ENCODE results near the gene ZDHHC8. TPM values are rescaled to one million over a fixed set of nuclear protein-coding genes. Genes with fewer than 3 reads are reported as not detected.

Gene ZDHHC8
- total and polyA plus RNA-seq, 3 experiments from 2014 or later, result 4.4 to 80.7 (median 74.7) TPM

GRCh38 chr22:20178075-20178914 lies 46.7 kb downstream of the ZDHHC8 start:
- no peak overlapping the region for H3K4me3 Mint-ChIP-seq
- Histone ChIP-seq H3K4me3 (ENCODE audit: low read length) (no peak overlapping the region), H3K9me3 (ENCODE audit: low read length) (no peaks in the 10 kb centered on the region), H3K4me1 (ENCODE audit: insufficient read depth, low read length) (no peaks in the 10 kb centered on the region), H3K27ac (ENCODE audit: low read depth, low read length) (no peak overlapping the region), H3K36me3 (ENCODE audit: insufficient read depth, low read length) (no peaks in the 10 kb centered on the region), H3K27me3 (ENCODE audit: insufficient read depth, low read length, poor library complexity, severe bottlenecking) (peaks cover 9% of the 10 kb centered on the region)
- no peaks in the 10 kb centered on the region for H3K4me1 Mint-ChIP-seq
- no peaks in the 10 kb centered on the region for H3K9me3 Mint-ChIP-seq
- CTCF ChIA-PET, result interaction anchor here (1.1 to 1.2 kb wide), 2 partner anchors 21 to 91 kb away, joined by 3 read pairs; no protein-coding TSS in a partner anchor
- H3K27me3 Mint-ChIP-seq, result peaks cover 0 to 3% of the 10 kb centered on the region in 2 donors
- H3K36me3 Mint-ChIP-seq, result no peaks in the 10 kb centered on the region
- DNase-seq, result no peak
- no peak overlapping the region for H3K27ac Mint-ChIP-seq
- POLR2A ChIA-PET, result no interaction called here

- no peak overlapping the region for H3K4me3 ChIP-seq (ENCODE audit: low read length)
- H3K27ac ChIP-seq (ENCODE audit: low read depth, low read length), result no peak overlapping the region
- POLR2A ChIA-PET, result no interaction called here
- Mint-ChIP-seq H3K4me1 (no peaks in the 10 kb centered on the region), H3K27me3 (peaks cover 0 to 3% of the 10 kb centered on the region in 2 donors), H3K27ac (no peak overlapping the region), H3K4me3 (no peak overlapping the region), H3K9me3 (no peaks in the 10 kb centered on the region), H3K36me3 (no peaks in the 10 kb centered on the region)
- H3K4me1 ChIP-seq (ENCODE audit: insufficient read depth, low read length), result no peaks in the 10 kb centered on the region
- CTCF ChIA-PET, result interaction anchor here (1.1 to 1.2 kb wide), 2 partner anchors 21 to 90 kb away, joined by 3 read pairs; no protein-coding TSS in a partner anchor
- H3K36me3 ChIP-seq (ENCODE audit: insufficient read depth, low read length), result no peaks in the 10 kb centered on the region
- H3K9me3 ChIP-seq (ENCODE audit: low read length), result no peaks in the 10 kb centered on the region
- DNase-seq, result no peak
- peaks cover 9% of the 10 kb centered on the region for H3K27me3 ChIP-seq (ENCODE audit: insufficient read depth, low read length, poor library complexity, severe bottlenecking)
Measured at GRCh38 chr22:20178915-20179227, 47.3 kb downstream of the ZDHHC8 start.

GRCh38 chr22:20179455-20180244 lies 48.0 kb downstream of the ZDHHC8 start:
- DNase-seq, result no peak
- H3K4me3 ChIP-seq (ENCODE audit: low read length), result no peak overlapping the region
- H3K4me3 Mint-ChIP-seq, result no peak overlapping the region
- no peaks in the 10 kb centered on the region for H3K36me3 ChIP-seq (ENCODE audit: insufficient read depth, low read length)
- H3K27ac Mint-ChIP-seq, result no peak overlapping the region
- H3K27me3 ChIP-seq (ENCODE audit: insufficient read depth, low read length, poor library complexity, severe bottlenecking), result peaks cover 6% of the 10 kb centered on the region
- no peaks in the 10 kb centered on the region for H3K36me3 Mint-ChIP-seq
- POLR2A ChIA-PET, result no interaction called here
- H3K27ac ChIP-seq (ENCODE audit: low read depth, low read length), result no peak overlapping the region
- H3K4me1 ChIP-seq (ENCODE audit: insufficient read depth, low read length), result no peaks in the 10 kb centered on the region
- no peaks in the 10 kb centered on the region for H3K9me3 ChIP-seq (ENCODE audit: low read length)
- H3K27me3 Mint-ChIP-seq, result peaks cover 0 to 3% of the 10 kb centered on the region in 2 donors
- no peaks in the 10 kb centered on the region for H3K4me1 Mint-ChIP-seq
- H3K9me3 Mint-ChIP-seq, result no peaks in the 10 kb centered on the region
- CTCF ChIA-PET, result no interaction called here

- Mint-ChIP-seq H3K4me1 (no peaks in the 10 kb centered on the region), H3K36me3 (no peaks in the 10 kb centered on the region), H3K27ac (no peak overlapping the region), H3K9me3 (no peaks in the 10 kb centered on the region), H3K4me3 (no peak overlapping the region), H3K27me3 (peaks cover 0 to 3% of the 10 kb centered on the region in 2 donors)
- Histone ChIP-seq H3K36me3 (ENCODE audit: insufficient read depth, low read length) (no peaks in the 10 kb centered on the region), H3K4me1 (ENCODE audit: insufficient read depth, low read length) (no peaks in the 10 kb centered on the region), H3K27me3 (ENCODE audit: insufficient read depth, low read length, poor library complexity, severe bottlenecking) (peaks cover 3% of the 10 kb centered on the region), H3K9me3 (ENCODE audit: low read length) (no peaks in the 10 kb centered on the region), H3K4me3 (ENCODE audit: low read length) (no peak overlapping the region), H3K27ac (ENCODE audit: low read depth, low read length) (no peak overlapping the region)
- ChIA-PET POLR2A (no interaction called here), CTCF (no interaction called here)
- no peak for DNase-seq
Measured at GRCh38 chr22:20180245-20180630, 48.6 kb downstream of the ZDHHC8 start.

GRCh38 chr22:20180640-20181039 lies 49.0 kb downstream of the ZDHHC8 start:
- Mint-ChIP-seq H3K27me3 (peaks cover 0 to 3% of the 10 kb centered on the region in 2 donors), H3K9me3 (no peaks in the 10 kb centered on the region), H3K27ac (no peak overlapping the region), H3K4me3 (no peak overlapping the region), H3K4me1 (no peaks in the 10 kb centered on the region), H3K36me3 (no peaks in the 10 kb centered on the region)
- H3K36me3 ChIP-seq (ENCODE audit: insufficient read depth, low read length), result no peaks in the 10 kb centered on the region
- H3K4me1 ChIP-seq (ENCODE audit: insufficient read depth, low read length), result no peaks in the 10 kb centered on the region
- no peak overlapping the region for H3K4me3 ChIP-seq (ENCODE audit: low read length)
- H3K9me3 ChIP-seq (ENCODE audit: low read length), result no peaks in the 10 kb centered on the region
- no peak overlapping the region for H3K27ac ChIP-seq (ENCODE audit: low read depth, low read length)
- CTCF ChIA-PET, result no interaction called here
- peaks cover 3% of the 10 kb centered on the region for H3K27me3 ChIP-seq (ENCODE audit: insufficient read depth, low read length, poor library complexity, severe bottlenecking)
- no peak for DNase-seq
- POLR2A ChIA-PET, result no interaction called here

- Mint-ChIP-seq H3K9me3 (no peaks in the 10 kb centered on the region), H3K27me3 (peaks cover 0 to 3% of the 10 kb centered on the region in 2 donors), H3K36me3 (no peaks in the 10 kb centered on the region), H3K27ac (no peak overlapping the region), H3K4me1 (no peaks in the 10 kb centered on the region), H3K4me3 (no peak overlapping the region)
- CTCF ChIA-PET, result no interaction called here
- H3K9me3 ChIP-seq (ENCODE audit: low read length), result no peaks in the 10 kb centered on the region
- DNase-seq, result no peak
- H3K4me3 ChIP-seq (ENCODE audit: low read length), result no peak overlapping the region
- peaks cover 3% of the 10 kb centered on the region for H3K27me3 ChIP-seq (ENCODE audit: insufficient read depth, low read length, poor library complexity, severe bottlenecking)
- H3K4me1 ChIP-seq (ENCODE audit: insufficient read depth, low read length), result no peaks in the 10 kb centered on the region
- no peaks in the 10 kb centered on the region for H3K36me3 ChIP-seq (ENCODE audit: insufficient read depth, low read length)
- POLR2A ChIA-PET, result no interaction called here
- no peak overlapping the region for H3K27ac ChIP-seq (ENCODE audit: low read depth, low read length)
Measured at GRCh38 chr22:20181194-20181883, 49.7 kb downstream of the ZDHHC8 start.

GRCh38 chr22:20181884-20182236 lies 50.3 kb downstream of the ZDHHC8 start:
- Mint-ChIP-seq H3K36me3 (no peaks in the 10 kb centered on the region), H3K4me1 (no peaks in the 10 kb centered on the region), H3K9me3 (no peaks in the 10 kb centered on the region), H3K27me3 (peaks cover 0 to 3% of the 10 kb centered on the region in 2 donors), H3K4me3 (no peak overlapping the region), H3K27ac (no peak overlapping the region)
- no peak for DNase-seq
- ChIA-PET POLR2A (no interaction called here), CTCF (no interaction called here)
- Histone ChIP-seq H3K9me3 (ENCODE audit: low read length) (no peaks in the 10 kb centered on the region), H3K4me3 (ENCODE audit: low read length) (no peak overlapping the region), H3K27ac (ENCODE audit: low read depth, low read length) (no peak overlapping the region), H3K27me3 (ENCODE audit: insufficient read depth, low read length, poor library complexity, severe bottlenecking) (peaks cover 3% of the 10 kb centered on the region), H3K4me1 (ENCODE audit: insufficient read depth, low read length) (no peaks in the 10 kb centered on the region), H3K36me3 (ENCODE audit: insufficient read depth, low read length) (no peaks in the 10 kb centered on the region)

GRCh38 chr22:20182365-20182764 lies 50.8 kb downstream of the ZDHHC8 start:
- no peaks in the 10 kb centered on the region for H3K9me3 Mint-ChIP-seq
- no peaks in the 10 kb centered on the region for H3K36me3 Mint-ChIP-seq
- no peaks in the 10 kb centered on the region for H3K36me3 ChIP-seq (ENCODE audit: insufficient read depth, low read length)
- no peaks in the 10 kb centered on the region for H3K9me3 ChIP-seq (ENCODE audit: low read length)
- no peak for DNase-seq
- peaks cover 3% of the 10 kb centered on the region for H3K27me3 ChIP-seq (ENCODE audit: insufficient read depth, low read length, poor library complexity, severe bottlenecking)
- H3K4me1 ChIP-seq (ENCODE audit: insufficient read depth, low read length), result no peaks in the 10 kb centered on the region
- peaks cover 0 to 3% of the 10 kb centered on the region in 2 donors for H3K27me3 Mint-ChIP-seq
- POLR2A ChIA-PET, result no interaction called here
- H3K27ac ChIP-seq (ENCODE audit: low read depth, low read length), result no peak overlapping the region
- no peak overlapping the region for H3K4me3 Mint-ChIP-seq
- CTCF ChIA-PET, result no interaction called here
- H3K4me1 Mint-ChIP-seq, result no peaks in the 10 kb centered on the region
- no peak overlapping the region for H3K27ac Mint-ChIP-seq
- H3K4me3 ChIP-seq (ENCODE audit: low read length), result no peak overlapping the region
